ENCODE results near the gene TAS2R42.

Gene TAS2R42

DNA sequence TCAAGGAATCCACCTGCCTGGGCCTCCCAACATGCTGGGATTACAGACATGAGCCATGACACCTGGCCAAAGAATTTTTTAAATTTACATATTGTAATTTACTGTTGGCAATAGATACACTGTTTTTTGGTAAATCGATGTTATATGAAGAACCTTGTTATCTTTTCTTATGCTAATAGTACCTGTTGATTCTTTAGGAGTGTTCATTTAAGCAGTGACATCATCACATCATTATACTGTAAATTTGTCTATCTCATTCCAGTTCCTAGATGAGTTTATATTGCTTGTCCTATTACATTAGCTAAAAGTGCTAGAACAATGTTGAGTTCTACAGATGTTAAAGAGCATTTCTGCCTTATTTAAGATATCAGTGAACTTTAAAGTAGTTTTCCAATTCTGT lies 39.3 kb downstream of the TAS2R42 start:
- no peak overlapping the region for H2BK12ac ChIP-seq (ENCODE audit: low read length)
- H3K36me3 ChIP-seq (ENCODE audit: control insufficient read depth in 1 of 2, insufficient read depth in 2 of 2, low read length in 2 of 2), result peaks cover 3 to 8% of the 10 kb centered on the region in 2 experiments
- no peak for DNase-seq
- no peaks in the 10 kb centered on the region for H3K79me2 ChIP-seq (ENCODE audit: control insufficient read depth, insufficient read depth, low read length, poor library complexity)
- no peaks in the 10 kb centered on the region for H3K4me1 ChIP-seq (ENCODE audit: control insufficient read depth in 1 of 2, insufficient read depth in 2 of 2, low read length in 2 of 2)
- no peak overlapping the region for H4K12ac ChIP-seq (ENCODE audit: low read depth, low read length)
- no peak overlapping the region for H3K4ac ChIP-seq (ENCODE audit: low read depth, low read length)
- no peak overlapping the region for H3K23ac ChIP-seq (ENCODE audit: low read length)
- H3K27me3 ChIP-seq (ENCODE audit: insufficient read depth, low read length), result no peaks in the 10 kb centered on the region
- no peak overlapping the region for H4K8ac ChIP-seq (ENCODE audit: low read depth, low read length)
- no peak overlapping the region for H3K14ac ChIP-seq (ENCODE audit: low read length)
- no peak overlapping the region for H3K9ac ChIP-seq (ENCODE audit: low read length)
- no peak overlapping the region for H3K18ac ChIP-seq (ENCODE audit: low read length)
- H3K27ac ChIP-seq (ENCODE audit: low read depth, low read length), result no peak overlapping the region
- no peak overlapping the region for H2AFZ ChIP-seq (ENCODE audit: insufficient read depth, low read length, poor library complexity)
- H2BK5ac ChIP-seq (ENCODE audit: low read depth, low read length, poor library complexity), result no peak overlapping the region
- peaks cover 2% of the 10 kb centered on the region for H3K9me3 ChIP-seq (ENCODE audit: insufficient read depth, low read depth, low read length)
- WGBS (ENCODE audit: extremely low coverage, insufficient coverage, insufficient read length), result no CpG with 5 or more reads among the region's 1 CpG
- peak overlapping the region; percentile 3 for H3K4me3 ChIP-seq (ENCODE audit: low read depth, low read length)
- H4K91ac ChIP-seq (ENCODE audit: low read depth, low read length), result no peak overlapping the region
- H3K4me2 ChIP-seq (ENCODE audit: low read length), result no peak overlapping the region
- no peak overlapping the region for H2AK5ac ChIP-seq (ENCODE audit: low read length)
- no peak overlapping the region for H2BK120ac ChIP-seq (ENCODE audit: insufficient read depth, low read length, poor library complexity)
- H3K79me1 ChIP-seq (ENCODE audit: low read length), result no peaks in the 10 kb centered on the region

DNA sequence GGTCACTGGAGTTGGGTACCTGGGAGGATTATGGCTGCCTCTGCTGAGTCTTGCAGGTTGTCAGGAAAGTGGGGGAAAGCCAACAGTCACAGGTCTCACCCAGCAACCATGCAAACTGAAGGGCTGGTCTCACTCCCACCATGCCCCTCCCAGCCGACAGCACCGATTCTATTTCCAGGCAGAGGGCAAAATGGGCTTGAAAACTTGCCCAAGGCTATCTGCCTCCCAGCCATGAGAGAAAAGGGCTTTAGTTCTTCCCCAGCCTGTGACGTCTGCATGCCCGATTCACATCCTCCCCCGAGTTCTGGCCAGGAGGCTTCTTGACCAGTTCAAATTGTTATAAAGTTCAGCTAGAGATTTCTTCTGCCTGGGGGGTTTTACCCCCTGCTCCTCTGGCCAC lies 42.4 kb downstream of the TAS2R42 start:
- Histone ChIP-seq H3K4me2 (ENCODE audit: low read length) (no peak overlapping the region), H4K91ac (ENCODE audit: low read depth, low read length) (no peak overlapping the region), H4K12ac (ENCODE audit: low read depth, low read length) (no peak overlapping the region), H3K4ac (ENCODE audit: low read depth, low read length) (no peak overlapping the region), H3K36me3 (ENCODE audit: control insufficient read depth in 1 of 2, insufficient read depth in 2 of 2, low read length in 2 of 2) (peaks cover 0 to 5% of the 10 kb centered on the region in 2 experiments), H3K4me3 (ENCODE audit: low read depth, low read length) (no peak overlapping the region), H3K9me3 (ENCODE audit: insufficient read depth, low read depth, low read length) (no peaks in the 10 kb centered on the region), H3K4me1 (ENCODE audit: control insufficient read depth in 1 of 2, insufficient read depth in 2 of 2, low read length in 2 of 2) (no peaks in the 10 kb centered on the region), H3K18ac (ENCODE audit: low read length) (no peak overlapping the region), H2BK120ac (ENCODE audit: insufficient read depth, low read length, poor library complexity) (no peak overlapping the region), H3K14ac (ENCODE audit: low read length) (no peak overlapping the region), H3K79me1 (ENCODE audit: low read length) (no peaks in the 10 kb centered on the region), H4K8ac (ENCODE audit: low read depth, low read length) (no peak overlapping the region), H2AFZ (ENCODE audit: insufficient read depth, low read length, poor library complexity) (no peak overlapping the region), H3K27ac (ENCODE audit: low read depth, low read length) (no peak overlapping the region), H3K79me2 (ENCODE audit: control insufficient read depth, insufficient read depth, low read length, poor library complexity) (peaks cover 1% of the 10 kb centered on the region), H3K27me3 (ENCODE audit: insufficient read depth, low read length) (no peaks in the 10 kb centered on the region), H2AK5ac (ENCODE audit: low read length) (no peak overlapping the region), H2BK12ac (ENCODE audit: low read length) (no peak overlapping the region), H3K9ac (ENCODE audit: low read length) (no peak overlapping the region), H2BK5ac (ENCODE audit: low read depth, low read length, poor library complexity) (no peak overlapping the region), H3K23ac (ENCODE audit: low read length) (no peak overlapping the region)
- no peak for DNase-seq
- WGBS (ENCODE audit: extremely low coverage, insufficient coverage, insufficient read length), result no CpG with 5 or more reads among the region's 5 CpGs

DNA sequence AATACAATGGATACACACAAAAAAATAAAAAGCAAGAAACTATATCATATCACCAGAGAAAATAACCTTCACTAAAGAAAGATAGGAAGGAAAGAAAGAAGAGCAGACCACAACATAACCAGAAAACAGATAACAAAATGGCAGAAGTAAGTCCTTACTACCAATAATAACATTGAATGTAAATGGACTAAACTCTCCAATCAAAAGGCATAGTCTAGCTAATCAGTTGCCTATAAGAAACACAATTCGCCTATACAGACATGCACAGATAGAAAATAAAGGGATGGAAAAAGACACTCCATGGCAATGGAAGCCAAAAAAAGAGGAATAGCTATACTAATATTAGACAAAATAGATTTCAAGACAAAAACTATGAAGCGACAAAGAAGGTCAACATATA lies 43.4 kb downstream of the TAS2R42 start:
- H3K36me3 ChIP-seq (ENCODE audit: control insufficient read depth in 1 of 2, insufficient read depth in 2 of 2, low read length in 2 of 2), result peaks cover 0 to 5% of the 10 kb centered on the region in 2 experiments
- no peak overlapping the region for H4K8ac ChIP-seq (ENCODE audit: low read depth, low read length)
- no peak overlapping the region for H2BK5ac ChIP-seq (ENCODE audit: low read depth, low read length, poor library complexity)
- H3K4me1 ChIP-seq (ENCODE audit: control insufficient read depth in 1 of 2, insufficient read depth in 2 of 2, low read length in 2 of 2), result no peaks in the 10 kb centered on the region
- no peak overlapping the region for H3K23ac ChIP-seq (ENCODE audit: low read length)
- H3K14ac ChIP-seq (ENCODE audit: low read length), result no peak overlapping the region
- whole genome bisulfite sequencing (ENCODE audit: extremely low coverage, insufficient coverage, insufficient read length), result no CpG with 5 or more reads among the region's 2 CpGs
- no peak overlapping the region for H3K4ac ChIP-seq (ENCODE audit: low read depth, low read length)
- H4K12ac ChIP-seq (ENCODE audit: low read depth, low read length), result no peak overlapping the region
- peaks cover 1% of the 10 kb centered on the region for H3K79me2 ChIP-seq (ENCODE audit: control insufficient read depth, insufficient read depth, low read length, poor library complexity)
- H3K9ac ChIP-seq (ENCODE audit: low read length), result no peak overlapping the region
- no peak overlapping the region for H2BK120ac ChIP-seq (ENCODE audit: insufficient read depth, low read length, poor library complexity)
- H3K79me1 ChIP-seq (ENCODE audit: low read length), result no peaks in the 10 kb centered on the region
- no peak overlapping the region for H3K4me3 ChIP-seq (ENCODE audit: low read depth, low read length)
- no peak overlapping the region for H2BK12ac ChIP-seq (ENCODE audit: low read length)
- DNase-seq, result no peak
- H3K4me2 ChIP-seq (ENCODE audit: low read length), result no peak overlapping the region
- no peak overlapping the region for H4K91ac ChIP-seq (ENCODE audit: low read depth, low read length)
- H3K27ac ChIP-seq (ENCODE audit: low read depth, low read length), result no peak overlapping the region
- H2AFZ ChIP-seq (ENCODE audit: insufficient read depth, low read length, poor library complexity), result no peak overlapping the region
- H3K9me3 ChIP-seq (ENCODE audit: insufficient read depth, low read depth, low read length), result no peaks in the 10 kb centered on the region
- no peaks in the 10 kb centered on the region for H3K27me3 ChIP-seq (ENCODE audit: insufficient read depth, low read length)
- no peak overlapping the region for H2AK5ac ChIP-seq (ENCODE audit: low read length)
- H3K18ac ChIP-seq (ENCODE audit: low read length), result no peak overlapping the region

GRCh38 chr12:11136075-11136474 lies 50.7 kb downstream of the TAS2R42 start:
- no peak overlapping the region for H2AK5ac ChIP-seq (ENCODE audit: low read length)
- no peak overlapping the region for H4K91ac ChIP-seq (ENCODE audit: low read depth, low read length)
- no CpG with 5 or more reads among the region's 2 CpGs for WGBS (ENCODE audit: extremely low coverage, insufficient coverage, insufficient read length)

More at GRCh38 chr12:11136075-11136474, 50.7 kb downstream of the TAS2R42 start:
- no peak for DNase-seq
- H3K27me3 ChIP-seq (ENCODE audit: insufficient read depth, low read length), result no peaks in the 10 kb centered on the region
- no peak overlapping the region for H4K8ac ChIP-seq (ENCODE audit: low read depth, low read length)
- no peak overlapping the region for H3K18ac ChIP-seq (ENCODE audit: low read length)
- no peak overlapping the region for H3K4me3 ChIP-seq (ENCODE audit: low read depth, low read length)
- no peak overlapping the region for H3K9ac ChIP-seq (ENCODE audit: low read length)
- H3K4me2 ChIP-seq (ENCODE audit: low read length), result no peak overlapping the region
- no peaks in the 10 kb centered on the region for H3K9me3 ChIP-seq (ENCODE audit: insufficient read depth, low read depth, low read length)
- no peak overlapping the region for H3K27ac ChIP-seq (ENCODE audit: low read depth, low read length)
- no peaks in the 10 kb centered on the region for H3K79me2 ChIP-seq (ENCODE audit: control insufficient read depth, insufficient read depth, low read length, poor library complexity)
- no peak overlapping the region for H2AFZ ChIP-seq (ENCODE audit: insufficient read depth, low read length, poor library complexity)
- no peak overlapping the region for H2BK120ac ChIP-seq (ENCODE audit: insufficient read depth, low read length, poor library complexity)
- H3K79me1 ChIP-seq (ENCODE audit: low read length), result no peaks in the 10 kb centered on the region
- no peak overlapping the region for H3K23ac ChIP-seq (ENCODE audit: low read length)
- H2BK5ac ChIP-seq (ENCODE audit: low read depth, low read length, poor library complexity), result no peak overlapping the region
- H4K12ac ChIP-seq (ENCODE audit: low read depth, low read length), result no peak overlapping the region
- H3K36me3 ChIP-seq (ENCODE audit: control insufficient read depth in 1 of 2, insufficient read depth in 2 of 2, low read length in 2 of 2), result no peaks in the 10 kb centered on the region
- H3K14ac ChIP-seq (ENCODE audit: low read length), result no peak overlapping the region
- H3K4ac ChIP-seq (ENCODE audit: low read depth, low read length), result no peak overlapping the region
- H3K4me1 ChIP-seq (ENCODE audit: control insufficient read depth in 1 of 2, insufficient read depth in 2 of 2, low read length in 2 of 2), result no peaks in the 10 kb centered on the region
- H2BK12ac ChIP-seq (ENCODE audit: low read length), result no peak overlapping the region
